ENCODE measurements around the gene CSNK1D.

The CSNK1D gene

DNA sequence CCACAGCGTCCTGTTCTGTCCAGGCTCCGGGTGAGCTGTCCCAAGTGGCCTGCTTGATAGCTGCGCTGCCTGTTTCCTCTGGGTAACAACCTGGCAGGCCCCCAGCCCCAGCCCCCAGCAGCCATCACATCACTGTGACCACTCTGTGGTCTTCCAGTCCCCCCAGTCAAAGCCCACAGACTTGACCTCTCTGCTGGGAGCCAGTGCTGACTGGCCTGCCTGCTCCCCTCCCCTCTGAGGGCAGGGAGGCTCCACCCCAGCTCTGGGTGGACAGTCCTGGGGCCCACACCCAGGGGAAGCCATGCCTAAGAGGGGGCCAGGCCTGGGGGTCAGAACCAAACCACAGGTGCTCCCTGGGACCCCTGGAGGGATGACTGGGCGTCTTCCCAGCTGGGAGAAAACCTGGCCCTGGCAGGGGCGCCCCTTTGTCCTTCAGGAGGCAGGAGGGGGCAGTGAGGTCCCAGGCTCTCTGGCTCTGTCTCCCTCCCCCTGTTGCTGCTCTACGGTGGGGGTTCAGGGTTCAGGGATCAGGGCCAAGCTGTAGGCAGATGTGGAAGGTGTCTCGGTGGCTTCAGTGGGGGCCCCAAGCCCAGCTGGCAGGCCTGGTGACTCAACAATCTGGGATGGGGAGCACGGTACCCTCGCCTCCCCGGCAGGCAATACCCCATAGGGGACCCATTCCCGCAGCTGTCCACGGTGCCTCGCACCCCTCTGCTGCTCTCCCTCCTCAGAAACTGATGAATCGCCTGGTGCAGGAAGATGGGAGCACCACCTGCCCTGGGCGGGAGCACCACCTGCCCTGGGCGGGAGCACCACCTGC, 46.5 kb downstream of the CSNK1D start:
- no peak for DNase-seq

DNA sequence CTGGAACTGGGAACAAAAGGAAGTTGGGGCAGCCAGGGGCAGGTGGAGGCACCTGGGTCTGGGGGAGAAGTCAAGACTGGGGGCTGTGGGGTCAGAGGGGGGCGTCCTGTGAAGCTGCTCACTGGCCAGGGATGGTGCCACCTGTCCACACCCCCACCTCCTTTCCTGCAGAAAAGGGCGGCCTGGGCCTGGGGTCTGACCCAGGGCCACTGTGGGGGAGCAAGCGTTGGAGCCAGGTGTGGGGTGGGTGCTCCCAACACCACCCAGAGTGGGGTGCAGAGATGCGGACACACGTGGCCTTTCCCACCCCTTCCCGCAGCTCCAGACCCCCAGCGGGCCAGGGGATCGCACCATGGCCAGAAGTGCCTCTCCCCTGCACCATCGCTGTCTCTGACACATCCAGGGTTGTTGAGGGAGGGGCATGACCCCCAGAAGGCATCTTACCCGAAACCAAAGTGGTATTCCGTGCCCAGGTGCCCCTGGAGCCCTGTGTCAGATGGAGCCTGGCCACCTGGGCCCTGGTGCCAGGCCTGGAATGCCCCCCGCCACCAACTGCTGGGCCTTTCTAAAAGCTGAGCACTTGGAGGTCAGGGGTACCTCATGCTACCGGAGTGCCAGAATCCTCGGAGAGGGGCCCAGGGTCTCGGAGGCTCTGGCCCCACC, 47.2 kb downstream of the CSNK1D start:
- DNase-seq: no peak

DNA sequence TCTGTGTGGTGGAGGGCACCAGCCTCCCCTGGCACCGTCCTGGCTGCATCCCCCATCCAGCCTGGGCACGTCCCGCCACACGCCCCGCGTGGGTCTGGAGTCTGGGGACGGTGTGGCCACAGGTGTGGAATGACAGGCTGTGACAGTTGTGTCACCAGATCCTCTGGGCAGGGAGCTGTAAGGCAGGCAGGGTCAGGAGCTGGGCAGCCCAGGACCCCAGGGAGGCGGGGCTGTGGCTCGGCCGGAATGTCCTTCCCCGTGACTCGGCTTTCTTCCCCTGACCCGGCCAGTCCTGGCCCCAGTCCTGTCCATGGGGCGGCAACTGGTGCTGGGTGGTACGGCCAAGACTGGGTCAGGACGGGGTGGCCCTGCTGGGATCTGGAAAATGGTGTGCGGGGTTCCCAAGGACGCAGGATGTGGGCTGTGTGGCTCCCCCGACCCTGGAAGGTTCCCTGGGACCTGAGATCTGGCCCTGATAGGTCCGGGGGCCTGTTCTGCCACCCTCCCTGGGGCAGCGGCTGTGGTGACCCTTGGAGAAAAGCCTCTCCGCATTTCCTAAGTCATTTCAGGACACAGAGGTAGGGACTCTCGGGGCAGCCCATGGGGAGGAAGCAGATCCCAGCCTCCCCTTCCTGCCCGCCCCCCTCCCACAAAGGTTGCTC, 48.0 kb downstream of the CSNK1D start:
- DNase-seq: no peak

DNA sequence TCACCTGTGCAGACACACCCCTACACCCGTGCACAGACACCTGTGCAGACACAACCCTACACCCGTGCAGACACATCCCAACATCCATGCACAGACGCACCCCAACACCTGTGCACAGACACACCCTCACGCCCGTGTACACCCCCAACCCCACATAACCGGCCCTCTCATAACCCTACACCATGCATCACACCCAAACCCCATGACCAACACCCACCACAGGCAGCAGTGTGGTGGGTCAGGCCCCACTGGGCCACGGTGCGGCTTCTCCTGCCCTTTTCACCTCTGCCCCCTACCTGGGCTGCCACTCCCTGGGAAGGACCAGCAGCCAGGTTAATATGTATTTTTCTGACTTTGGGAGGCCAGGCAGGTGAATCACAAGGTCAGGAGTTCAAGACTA, 48.8 kb downstream of the CSNK1D start:
- no peak for DNase-seq

DNA sequence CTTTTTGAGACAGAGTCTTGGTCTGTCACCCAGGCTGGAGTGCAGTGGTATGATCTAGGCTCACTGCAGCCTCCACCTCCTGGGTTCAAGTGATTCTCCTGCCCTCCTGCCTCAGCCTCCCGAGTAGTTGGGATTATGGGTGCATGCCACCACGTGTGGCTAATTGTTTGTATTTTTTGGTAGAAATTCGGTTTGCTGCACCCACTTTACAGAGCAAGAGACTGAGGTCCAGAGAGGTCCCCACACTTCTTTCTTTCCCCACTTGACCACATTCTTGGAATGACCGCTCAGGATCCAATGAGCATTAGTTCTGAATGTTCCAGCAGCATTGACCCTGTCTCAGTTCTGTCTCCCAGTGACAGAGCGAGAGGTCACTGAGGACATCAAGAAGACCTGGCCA, 50.0 kb downstream of the CSNK1D start:
- no peak for DNase-seq

DNA sequence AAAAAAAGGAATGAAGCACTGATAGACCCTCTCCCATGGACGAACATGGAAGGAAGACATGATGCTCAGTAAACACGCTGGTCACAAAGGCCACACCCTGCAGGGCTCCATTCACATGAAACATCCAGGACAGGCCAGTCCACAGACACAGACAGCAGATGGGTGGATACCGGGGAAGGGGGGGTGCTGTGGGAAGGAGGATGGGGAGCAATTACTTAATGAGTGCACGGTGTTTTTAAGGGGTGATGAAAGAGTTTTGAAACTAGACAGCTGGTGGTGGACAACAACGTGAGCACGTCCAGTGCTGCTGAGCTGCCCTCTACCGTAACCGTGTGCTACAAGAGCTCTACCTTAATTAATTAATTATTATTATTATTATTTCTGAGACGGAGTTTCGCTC, 50.7 kb downstream of the CSNK1D start:
- DNase-seq: no peak

DNA sequence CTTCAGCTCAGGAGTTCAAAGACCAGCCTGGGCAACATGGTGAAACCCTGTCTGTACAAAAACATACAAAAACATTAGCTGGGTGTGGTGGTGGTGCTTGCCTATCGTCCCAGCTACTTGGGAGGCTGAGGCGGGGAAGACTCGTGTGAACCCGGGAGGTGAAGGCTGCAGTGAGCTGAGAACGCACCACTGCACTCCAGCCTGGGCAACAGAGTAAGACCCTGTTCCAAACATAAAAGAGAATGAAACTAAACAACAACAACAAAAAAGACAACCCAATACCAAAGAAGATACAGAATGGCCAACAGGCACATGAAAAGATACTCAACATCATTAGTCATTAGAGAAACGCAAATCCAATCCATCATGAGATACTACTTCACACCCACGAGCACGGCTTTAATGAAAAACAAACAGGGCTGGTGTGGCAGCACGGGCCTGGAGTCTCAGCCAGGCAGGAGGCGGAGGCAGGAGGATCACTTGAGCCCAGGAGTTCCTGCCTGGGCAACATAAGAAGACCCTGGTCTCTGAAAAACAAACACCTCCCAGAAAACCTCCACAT, 52.1 kb downstream of the CSNK1D start:
- DNase-seq: no peak

DNA sequence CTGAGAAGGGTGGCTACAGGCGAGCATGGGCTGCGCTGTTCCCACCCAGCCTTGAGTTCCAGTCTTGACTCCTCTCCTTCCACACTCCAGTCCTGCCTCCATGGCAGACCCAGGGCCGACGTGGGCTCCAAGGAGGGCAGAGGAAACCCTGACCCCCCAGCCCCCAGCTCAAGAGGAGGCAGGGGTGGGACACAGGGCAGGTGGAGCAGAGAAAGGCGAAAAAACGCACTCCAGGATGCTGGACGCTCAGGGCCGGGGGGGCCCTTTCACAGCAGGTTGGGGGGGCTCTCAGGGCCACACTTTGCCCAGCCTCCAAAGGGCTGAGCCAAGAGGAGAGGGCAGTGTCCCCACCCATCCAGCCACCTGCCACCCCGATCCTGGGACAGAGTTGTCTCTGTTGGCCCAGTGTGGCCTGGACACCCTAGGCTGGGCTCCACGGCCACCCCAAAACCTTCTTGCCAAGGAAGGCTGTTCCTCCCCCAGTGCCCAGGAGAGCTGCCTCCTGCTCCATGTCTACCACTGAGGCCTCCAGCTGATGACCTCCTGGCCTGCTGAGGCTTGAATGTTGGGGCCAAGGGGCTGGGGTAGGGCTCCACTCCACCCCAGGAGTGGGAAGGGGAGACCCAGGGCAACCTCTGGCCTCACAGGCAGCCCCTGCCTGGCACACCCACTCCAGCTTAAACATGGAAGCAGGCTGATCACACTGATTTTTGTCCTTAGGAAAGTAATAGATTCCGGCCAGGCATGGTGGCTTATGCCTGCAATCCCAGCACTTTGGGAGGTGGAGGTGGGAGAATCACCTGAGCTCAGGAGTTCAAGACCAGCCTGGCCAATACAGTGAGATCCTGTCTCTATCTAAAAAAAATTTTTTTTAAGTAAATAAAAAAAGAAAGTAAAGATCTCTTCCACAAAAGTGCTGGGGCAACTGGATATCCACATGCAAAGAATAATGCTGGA, 53.5 kb downstream of the CSNK1D start:
- DNase-seq: no peak

DNA sequence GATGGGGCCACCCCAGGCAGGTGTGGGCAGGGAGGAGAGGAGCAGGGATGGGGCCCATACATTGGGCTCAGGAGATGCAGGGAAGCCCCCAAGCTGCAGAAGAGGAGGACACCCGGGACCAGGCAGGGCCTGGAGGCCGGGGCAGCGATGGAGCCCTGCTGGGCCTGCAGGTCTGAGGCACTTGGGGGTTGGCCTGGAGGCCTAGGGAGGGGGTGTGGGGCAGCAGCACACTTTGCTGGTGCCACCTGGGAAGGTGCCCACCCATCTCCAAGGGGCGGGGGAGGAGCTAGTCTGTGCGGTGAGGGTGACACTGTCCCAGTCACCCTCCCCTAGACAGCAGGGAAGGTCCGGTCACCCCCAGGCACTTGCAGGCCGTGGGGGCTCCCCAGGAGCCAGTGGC, 54.4 kb downstream of the CSNK1D start:
- no peak for DNase-seq

DNA sequence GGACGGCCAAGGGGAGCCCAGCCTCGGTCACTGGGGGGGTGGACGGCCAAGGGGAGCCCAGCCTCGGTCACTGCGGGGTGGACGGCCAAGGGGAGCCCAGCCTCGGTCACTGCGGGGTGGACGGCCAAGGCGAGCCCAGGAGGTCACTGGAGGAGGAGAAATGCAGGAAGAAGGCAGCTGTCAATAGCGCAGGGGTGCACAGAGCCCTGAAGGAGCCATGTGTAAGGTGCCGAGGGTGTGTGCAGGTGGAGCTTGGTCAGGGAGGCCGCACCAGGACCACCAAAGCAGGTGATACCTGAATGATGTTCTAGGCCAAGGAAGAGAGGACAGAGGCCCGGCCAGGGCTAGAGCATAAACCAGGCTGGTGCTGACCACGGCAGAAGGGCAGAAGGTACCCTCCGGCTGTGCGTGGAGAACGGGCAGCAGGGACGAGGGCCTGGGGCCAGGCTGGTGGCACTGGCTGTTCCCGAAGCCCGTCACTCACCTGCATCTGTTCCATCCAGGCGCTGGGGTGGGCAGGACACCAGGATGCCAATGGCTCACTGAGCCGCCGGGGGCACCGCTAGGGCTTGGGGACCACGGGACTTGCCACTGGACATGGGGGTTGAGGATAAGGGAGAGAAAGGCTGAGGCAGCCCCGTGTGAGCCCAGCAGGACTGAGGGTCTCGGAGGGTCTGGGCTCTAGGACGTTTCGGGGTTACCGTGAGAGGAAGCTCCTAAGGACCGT, 55.0 kb downstream of the CSNK1D start:
- DNase-seq: no peak

DNA sequence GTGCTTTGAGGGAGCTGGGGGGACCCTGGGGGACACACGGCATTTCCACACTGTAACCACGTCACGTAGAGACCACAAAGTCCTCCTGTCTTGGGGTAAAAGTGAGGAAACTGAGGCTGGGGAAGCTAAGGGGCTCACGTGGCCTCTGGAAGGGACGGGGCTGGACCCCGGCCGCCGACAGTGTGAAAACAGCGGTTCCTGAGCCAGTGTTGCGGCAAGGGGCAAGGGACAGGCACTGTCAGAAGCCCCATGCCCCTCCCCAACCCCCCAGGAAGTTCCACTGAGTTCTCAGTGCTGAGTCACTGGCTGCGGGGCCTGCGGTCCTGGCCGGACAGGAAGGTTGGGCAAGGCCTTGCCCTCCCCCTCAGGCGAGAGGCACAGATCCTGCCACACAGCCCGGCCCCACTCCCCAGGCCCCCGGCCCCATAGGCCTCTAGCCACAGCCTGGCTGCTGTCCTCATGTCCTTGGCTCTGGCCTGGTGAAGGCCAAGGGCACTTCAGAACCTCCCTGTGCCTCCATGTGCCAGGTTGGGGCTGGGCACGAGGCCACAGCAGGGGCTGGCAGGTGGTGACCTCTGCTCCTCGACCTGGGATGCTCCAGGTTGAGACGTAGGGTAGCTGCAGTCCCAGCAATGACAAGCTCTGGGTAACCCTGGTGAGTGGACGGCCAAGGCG, 55.8 kb downstream of the CSNK1D start:
- no peak for DNase-seq

DNA sequence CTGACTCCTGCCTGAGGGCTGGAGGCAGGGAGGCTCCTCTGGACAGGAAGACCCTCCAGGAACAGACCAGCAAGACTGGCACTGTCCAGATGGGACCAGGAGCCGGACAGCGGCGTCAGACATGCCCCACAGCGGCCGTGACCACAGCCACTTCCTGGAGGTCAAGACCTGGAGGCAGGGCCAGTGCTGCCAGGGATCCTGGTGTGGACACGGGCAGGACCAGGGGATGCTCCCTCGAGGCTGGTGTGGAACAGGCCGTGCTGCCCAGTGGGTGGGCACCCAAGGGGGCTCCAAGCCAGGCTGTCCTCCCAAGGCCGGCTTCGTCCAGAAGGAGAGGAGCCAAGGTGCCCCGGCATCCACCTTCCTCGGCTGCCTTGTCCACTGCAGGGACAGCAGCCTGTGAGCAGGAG, 56.4 kb downstream of the CSNK1D start:
- DNase-seq: no peak

DNA sequence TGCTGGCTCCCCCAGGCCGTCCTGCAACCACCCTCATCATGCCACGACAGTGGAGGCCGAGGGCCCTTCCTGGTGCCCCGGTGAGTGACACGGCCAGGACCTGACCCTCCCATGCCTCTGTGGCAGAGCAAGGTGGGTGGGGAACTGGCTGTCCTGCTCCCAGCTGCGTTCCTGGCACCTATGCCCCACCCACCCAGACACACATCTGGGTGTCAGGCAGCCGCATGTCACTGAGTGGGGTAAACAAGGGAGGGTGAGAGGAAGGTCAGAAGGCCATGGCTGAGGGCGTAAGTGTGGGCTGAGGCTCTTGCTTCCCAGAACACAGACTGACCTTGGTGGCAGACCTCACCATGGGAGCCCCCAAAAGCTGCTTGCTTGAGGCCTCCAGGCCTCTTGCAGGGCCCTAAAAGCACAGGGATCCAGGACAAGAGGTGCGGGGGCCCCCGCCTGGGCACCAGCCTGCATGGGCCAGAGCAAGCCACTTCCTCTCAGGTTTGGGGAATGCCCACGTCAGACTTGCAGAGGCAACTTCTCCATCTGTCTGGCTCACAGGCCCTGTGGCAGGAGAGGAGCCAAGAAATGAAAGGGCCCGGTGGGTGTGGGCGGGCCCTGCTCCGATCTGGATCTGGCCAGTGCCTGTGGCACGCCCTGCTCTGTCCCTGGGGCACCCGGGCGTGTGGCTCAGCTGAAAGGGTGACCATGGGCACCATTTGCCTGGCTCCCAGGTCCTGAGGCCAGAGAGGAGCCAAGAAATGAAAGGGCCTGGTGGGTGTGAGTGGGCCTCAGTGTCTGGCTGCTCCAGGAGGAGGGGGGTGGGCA, 57.0 kb downstream of the CSNK1D start:
- DNase-seq: no peak

DNA sequence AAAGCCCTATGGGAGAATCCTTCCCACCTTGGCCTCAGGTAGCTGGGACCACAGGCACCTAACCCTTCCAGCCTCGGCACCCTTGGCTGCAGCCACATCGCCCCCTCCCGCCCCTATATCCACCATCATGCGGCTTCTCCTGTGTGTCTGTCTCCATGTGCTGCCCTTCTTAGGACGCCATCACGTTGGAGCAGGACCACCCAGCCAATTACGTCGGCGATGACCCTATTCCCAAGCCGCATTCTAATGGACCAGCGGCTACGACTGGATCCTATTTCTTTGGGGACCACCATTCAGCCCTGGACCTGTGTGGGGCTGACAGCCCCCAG, 57.6 kb downstream of the CSNK1D start:
- DNase-seq: no peak

DNA sequence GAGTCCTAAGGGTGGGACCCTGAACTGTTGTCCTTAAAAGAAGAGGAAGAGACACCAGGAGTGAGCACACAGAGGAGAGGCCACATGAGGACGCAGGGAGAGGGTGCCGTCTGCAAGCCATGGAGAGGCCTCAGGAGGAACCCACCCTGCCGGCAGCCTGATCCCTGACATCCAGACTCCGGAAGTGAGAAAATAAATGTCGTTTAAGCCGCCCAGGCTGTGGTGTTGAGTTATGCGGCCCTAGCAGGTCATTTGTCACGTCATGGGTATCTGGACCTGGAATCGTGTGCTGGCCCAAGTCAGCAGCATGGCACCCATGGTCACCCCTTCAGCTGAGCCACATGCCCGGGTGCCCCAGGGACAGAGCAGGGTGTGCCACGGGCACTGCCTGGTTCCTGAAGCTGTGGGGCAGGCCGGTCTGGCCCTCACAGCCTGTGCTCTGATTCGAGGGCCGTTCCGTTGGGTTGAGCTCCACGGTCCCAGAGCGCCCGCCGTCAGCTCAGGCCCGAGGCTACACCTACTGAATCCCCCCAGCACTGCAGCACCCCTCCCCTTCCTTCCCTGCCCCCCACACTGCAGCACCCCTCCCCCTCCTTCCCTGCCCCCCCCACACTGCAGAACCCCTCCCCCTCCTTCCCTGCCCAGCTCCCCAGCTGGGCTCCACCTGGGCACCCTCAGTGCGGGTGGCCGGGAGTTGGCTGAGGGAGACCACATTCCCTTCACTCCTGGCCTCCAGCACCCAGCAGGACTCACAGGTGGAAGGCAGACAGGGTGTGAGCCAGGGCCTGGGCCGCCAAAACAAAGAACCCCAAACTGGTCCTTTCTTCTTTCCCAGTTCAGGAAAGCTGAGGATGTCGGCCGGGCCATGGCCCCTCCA, 58.2 kb downstream of the CSNK1D start:
- DNase-seq: no peak

DNA sequence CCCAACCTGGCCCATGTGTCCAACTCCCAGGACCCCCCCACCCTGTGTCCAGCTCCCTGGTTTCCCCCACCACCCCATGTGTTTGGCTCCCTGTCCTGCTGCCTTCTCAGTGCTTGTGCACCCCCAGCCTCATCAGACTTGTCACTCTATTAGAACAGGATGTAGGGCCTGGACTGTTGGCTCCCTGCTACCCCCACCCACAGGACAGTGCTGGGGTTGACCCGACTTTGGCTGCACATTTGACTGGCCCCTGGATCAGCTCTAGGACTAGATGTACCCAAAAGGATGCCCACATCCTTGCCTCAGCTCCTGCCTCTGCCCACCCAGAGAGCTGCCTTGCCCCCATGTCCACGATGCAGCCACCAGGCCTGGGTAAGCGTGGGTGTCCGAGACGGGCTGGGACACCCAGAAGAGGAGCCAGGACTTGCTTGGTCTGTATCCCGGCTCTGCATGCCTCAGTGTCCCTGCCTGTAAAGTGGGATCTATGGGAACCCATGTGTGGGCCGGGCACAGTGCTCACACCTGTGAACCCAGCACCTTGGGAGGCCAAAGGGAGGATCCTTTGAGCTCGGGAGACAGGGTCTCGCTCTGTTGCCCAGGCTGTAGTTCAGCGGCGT, 59.4 kb downstream of the CSNK1D start:
- no peak for DNase-seq

DNA sequence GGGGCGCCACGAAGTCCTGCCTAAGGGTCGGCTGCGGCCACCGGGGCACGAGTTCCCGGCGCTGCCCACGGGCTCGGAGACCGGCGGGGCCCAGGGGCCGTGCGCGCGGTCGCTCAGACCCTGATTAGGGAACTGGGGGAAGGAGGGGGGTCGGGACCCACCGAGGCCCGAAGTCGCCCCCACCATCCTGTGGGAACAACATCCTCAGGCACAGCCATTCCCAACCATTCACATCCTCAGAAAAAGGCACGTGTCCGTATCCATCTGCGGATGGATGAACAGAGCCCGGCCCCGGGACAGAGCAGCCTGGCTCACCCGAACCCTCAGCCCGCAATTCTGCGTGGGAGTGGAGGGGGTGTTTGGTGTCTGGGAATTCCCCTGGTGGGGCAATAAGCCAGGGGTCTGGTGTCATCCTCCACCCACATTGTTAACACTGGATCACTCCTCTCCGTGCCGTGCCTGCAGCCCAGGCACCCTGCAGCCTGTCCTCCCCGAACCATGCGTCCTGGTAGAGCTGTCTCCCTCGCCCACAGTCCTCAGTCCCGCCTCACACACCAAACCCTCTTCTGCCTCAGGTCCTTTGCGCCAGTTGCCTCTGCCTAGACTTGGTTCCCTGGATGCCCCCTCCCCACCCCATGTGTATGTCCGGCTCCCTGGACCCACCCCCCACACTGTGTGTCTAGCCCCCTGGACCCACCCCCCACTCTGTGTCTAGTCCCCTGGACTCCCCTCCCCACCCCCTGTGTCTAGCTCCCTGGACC, 60.1 kb downstream of the CSNK1D start:
- no peak for DNase-seq
